HG03432 (cell line): ENCODE measurements around the gene VPS51.

Experiments
- ATAC-seq: cut with Tn5 transposase; IDR thresholded peaks from one replicate; pipeline ENCODE4 v1.9.1; 2021; ENCODE audit warnings: mild to moderate bottlenecking, moderate library complexity; ENCODE audit not compliant: unreplicated experiment

The VPS51 gene

DNA sequence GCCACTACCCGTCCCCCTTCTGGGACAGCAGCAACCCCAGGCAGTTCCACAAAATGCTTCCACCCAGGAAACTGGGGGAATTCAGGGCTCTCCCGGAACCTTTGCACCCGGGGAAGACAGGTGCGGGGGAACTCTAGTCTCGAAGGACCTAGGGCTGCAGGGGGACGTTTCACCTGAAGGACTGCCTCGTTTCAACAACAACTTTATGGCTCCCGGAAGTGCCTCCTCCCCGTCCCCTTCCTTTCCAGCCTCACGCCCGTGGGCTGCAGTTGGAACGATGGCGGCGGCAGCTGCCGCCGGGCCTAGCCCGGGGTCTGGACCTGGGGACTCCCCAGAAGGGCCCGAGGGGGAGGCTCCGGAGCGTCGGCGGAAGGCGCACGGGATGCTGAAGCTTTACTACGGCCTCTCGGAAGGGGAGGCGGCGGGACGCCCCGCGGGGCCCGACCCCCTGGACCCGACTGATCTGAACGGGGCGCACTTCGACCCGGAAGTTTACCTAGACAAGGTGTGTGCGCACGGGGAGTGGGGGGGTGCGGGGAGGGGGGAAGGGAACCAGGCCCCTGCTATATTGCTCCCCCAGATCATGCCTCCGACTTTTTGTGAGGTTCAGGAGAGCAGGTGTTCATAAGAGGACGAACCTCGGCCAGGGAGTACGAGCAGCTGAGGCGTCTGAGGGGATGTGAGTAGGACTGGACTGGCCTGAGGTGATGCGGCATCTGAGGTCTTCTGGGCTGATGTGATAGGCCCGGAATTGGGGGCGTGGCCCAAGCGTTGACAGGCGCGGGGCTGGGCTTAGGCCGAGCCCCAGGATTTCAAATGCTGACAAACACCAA, at the start of gene VPS51:
Gene VPS51, plus strand, starts transcription at position 241 of the 833 bp plus-strand sequence. Its CDS starts 37 bp downstream, at position 278.
- ATAC-seq, result peak; percentile 82

- no peak for ATAC-seq
Measured at GRCh38 chr11:65047581-65048422, 48.2 kb upstream of the VPS51 start.

- ATAC-seq, result no peak
Measured at GRCh38 chr11:65051398-65051858, 44.6 kb upstream of the VPS51 start.

DNA sequence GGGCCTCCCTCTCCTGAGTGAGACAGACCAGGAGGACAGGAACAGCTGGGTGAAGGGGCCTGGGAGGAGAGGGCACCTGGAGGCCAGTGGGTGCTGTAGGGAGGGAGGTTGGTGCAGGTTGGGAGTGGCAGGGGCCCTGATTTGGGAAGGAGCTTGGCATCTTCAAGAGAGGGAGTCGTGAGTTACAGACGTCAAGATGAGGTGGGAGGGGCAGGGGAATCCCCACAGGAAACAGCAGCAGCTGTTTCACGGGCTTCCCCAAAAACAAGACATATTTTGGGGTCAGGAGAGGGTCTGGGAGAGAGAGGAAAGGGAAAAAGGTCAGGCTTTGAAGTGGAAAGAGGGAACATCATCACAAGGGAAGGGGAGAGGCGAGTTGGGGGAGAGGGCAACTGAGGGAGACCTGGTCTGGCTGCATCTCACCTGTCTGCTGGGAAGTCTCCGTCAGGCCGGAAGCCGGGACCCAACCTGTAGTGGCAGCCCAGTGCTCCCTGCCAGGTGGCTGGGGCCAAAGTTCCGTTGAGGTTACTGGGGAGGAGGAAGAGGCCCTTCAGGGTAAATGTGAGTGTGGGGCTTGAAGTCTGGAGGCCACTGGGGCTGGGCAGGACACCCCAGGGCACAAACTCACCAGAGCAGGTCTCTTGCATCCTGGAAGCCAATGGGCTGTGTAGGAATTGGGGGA, 42.0 kb upstream of the VPS51 start:
- no peak for ATAC-seq

- peak; percentile 42 for ATAC-seq
Measured at GRCh38 chr11:65055538-65055937, 40.5 kb upstream of the VPS51 start.

DNA sequence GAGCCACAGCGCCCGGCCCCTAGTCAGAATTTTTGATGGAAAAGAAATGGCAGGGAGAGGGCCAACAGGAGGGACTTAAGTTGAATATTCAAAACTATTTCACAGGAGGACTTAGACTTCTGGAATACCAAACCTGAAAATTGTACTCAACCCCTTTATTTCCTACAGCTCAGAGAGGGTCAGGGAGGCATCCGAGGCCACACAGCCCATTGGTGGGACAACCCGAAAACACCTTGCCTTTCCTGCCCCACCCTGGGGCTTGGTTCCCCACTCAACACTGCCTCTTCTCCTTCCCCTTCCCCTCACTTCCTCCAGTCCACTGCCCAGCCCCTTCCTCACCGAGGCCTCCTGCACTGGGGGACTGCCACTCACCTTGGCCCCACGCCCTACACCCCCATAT, 39.0 kb upstream of the VPS51 start:
- no peak for ATAC-seq

DNA sequence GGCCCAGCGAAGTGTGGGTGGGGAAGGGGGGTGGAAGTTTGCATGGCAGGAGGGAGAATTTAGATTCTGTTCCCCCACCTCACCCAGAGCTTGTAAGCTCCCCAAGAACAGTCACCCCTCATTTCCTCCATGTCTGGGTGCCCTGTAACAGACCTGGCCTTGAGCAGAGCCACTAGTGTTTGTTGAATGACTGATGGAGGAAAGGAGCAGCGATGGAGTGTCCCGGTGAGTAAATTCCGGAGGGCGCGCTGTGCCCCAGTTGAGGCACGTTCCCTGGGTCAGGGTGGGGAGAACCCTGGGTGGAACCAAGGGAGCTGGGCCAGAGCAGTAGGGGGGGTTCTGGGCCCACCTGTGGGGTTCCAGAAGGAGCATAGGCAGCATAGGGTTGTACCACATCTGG, 38.5 kb upstream of the VPS51 start:
- no peak for ATAC-seq

DNA sequence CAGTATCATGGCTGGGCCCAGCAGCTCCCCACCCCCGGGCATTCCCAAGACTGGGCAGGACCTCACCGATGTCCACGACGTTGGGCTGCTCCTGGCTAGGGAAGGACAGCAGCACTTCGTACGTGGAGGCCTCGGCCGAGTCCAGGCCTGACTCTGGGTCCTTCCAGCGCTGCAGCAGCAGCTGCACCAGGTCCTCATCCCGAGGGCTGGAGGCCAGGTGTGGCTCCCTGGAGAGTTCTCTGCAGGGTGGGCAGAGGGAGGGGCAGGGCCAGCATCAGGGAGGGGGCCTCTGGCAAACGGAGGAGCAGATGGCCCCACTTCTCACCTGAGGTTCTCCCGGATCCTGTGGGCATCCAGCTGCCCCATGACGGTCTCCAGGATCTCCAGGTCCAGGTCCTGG, 38.0 kb upstream of the VPS51 start:
- no peak for ATAC-seq

GRCh38 chr11:65058419-65059054, 37.5 kb upstream of the VPS51 start, which contains the start of gene NAALADL1:
NAALADL1 (minus strand) TSS chr11:65058553; CDS start chr11:65058521, 32 bp downstream.
- no peak for ATAC-seq

- ATAC-seq, result no peak
Measured at GRCh38 chr11:65059523-65059922, 36.5 kb upstream of the VPS51 start.

DNA sequence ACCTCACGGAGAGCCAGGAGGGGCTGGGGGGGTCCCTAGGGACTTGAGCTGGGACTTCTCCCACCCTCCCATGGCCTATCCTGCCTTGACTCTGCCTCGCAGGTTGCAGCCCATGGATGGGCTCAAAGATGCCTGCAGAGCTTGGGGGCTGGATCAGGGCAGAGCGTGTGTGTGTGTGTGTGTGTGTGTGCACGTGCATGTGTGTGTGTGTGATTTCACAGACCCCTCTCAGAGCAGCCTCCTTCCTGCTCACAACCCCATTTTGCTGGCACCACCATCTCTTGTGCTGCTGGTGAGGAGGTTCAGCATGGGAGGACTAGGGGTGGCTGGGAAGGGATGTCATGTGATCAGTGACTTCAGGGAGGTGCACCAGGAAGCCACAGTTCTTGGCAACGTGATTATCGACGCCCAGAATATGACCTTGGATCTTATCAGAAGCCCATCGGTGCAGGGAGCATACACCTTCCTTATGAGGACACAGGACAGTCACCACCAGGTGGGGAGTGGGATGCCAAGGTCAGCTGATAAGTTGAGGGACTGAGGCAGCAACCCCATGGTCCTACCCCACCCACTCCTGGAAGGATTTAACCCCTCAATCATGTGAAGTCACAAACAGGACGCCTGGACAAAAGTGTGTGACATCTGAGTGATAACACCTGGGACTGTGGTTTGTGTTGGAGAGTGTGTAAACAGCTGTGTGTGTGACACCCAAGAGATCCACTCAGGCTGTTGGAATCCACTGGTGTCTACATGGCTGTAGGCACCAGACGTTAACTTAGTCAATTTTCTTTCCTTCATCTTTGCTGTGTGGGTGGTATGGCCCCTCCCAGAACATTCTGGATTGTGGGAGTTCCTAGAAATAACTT, 35.8 kb upstream of the VPS51 start:
- ATAC-seq, result no peak

GRCh38 chr11:65060913-65061408, 35.1 kb upstream of the VPS51 start:
- ATAC-seq, result no peak

- ATAC-seq, result no peak
Measured at GRCh38 chr11:65063532-65063931, 32.5 kb upstream of the VPS51 start.

DNA sequence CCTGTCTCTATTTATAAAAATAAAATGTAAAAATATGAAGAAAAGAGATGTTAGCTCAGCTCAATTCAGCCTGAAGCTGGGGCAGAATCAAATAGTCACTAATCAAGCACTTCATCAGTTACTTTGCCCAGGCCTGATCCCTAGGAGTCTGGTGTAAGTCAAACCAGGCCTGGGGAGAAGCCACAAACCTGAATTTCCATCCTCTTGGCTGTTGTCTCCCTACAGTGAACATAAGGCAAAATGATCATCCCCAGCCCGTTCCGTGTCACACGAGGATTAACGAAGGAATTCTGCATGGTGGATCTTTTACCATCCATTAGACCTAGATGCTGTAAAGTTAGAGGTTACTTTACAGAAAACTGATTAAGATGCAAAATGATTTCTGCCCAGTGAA, 31.2 kb upstream of the VPS51 start:
- no peak for ATAC-seq

DNA sequence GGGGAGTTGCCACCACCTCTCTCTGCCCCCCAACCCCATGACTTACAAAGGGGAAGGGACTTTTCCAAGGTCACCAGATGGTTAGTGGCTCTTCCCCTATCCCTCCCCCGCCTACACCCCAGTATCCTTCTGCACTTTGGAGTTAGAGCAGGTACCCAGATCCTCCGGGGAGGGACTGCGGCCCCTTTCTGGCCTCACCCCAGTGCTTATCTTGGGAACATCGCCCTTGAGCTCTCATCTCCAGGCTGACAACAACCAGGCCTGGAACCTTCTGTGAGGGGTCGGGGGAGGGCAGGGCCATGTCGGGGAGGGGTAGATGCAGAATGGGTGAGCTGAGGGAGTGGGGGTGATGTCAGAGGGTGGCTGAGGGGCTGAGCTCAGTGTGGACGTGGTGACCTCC, 30.2 kb upstream of the VPS51 start:
- no peak for ATAC-seq

DNA sequence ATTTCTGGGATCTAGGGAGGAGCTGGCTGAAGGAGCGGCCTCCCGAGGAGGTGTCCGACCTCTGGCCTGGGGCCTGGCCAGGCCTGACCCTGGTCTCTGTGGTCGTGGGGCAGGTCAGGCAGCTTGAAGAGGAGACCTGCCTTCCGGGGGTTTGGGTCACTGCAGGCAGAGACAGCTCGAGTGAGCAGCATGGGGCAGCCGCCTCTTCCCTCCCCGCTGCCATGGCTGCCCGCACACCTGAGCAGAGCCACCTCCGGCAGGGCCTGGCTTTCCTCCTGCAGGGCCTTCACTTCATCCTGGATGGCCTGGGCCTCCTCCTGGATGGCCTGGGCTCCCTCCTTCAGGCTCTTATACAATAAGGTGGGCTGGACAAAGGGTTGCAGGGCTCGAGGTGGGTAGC, 29.7 kb upstream of the VPS51 start:
- ATAC-seq, result no peak

- no peak for ATAC-seq
Measured at GRCh38 chr11:65066805-65067291, 29.2 kb upstream of the VPS51 start.

- ATAC-seq, result no peak
Measured at GRCh38 chr11:65067446-65067845, 28.6 kb upstream of the VPS51 start.

- no peak for ATAC-seq
Measured at GRCh38 chr11:65069217-65069616, 26.8 kb upstream of the VPS51 start.
